Measurements from ENCODE around the gene TAS2R14.

DNA sequence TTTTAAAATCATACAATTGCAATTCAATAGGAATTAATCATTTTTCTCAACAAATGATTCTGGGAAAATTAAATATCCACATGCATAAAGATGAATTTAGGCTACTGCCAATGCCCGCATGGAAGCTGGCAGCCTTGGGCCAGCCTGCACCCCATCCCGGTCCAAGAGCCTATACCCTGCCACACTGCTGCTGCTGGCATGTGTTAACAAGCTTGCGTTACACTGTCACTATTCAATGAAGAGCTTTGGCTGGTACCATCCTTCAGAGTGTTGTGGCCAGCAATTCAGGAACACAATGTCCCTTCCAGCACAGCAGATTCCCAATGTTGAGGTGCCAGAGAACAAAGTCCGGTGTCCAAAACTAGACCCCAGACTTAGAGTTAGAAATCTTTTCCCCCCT, 13.6 kb upstream of the TAS2R14 start:
- TF ChIP-seq, protein P1, sequence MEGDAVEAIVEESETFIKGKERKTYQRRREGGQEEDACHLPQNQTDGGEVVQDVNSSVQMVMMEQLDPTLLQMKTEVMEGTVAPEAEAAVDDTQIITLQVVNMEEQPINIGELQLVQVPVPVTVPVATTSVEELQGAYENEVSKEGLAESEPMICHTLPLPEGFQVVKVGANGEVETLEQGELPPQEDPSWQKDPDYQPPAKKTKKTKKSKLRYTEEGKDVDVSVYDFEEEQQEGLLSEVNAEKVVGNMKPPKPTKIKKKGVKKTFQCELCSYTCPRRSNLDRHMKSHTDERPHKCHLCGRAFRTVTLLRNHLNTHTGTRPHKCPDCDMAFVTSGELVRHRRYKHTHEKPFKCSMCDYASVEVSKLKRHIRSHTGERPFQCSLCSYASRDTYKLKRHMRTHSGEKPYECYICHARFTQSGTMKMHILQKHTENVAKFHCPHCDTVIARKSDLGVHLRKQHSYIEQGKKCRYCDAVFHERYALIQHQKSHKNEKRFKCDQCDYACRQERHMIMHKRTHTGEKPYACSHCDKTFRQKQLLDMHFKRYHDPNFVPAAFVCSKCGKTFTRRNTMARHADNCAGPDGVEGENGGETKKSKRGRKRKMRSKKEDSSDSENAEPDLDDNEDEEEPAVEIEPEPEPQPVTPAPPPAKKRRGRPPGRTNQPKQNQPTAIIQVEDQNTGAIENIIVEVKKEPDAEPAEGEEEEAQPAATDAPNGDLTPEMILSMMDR (IDR thresholded peaks at IDR 0.05; ENCODE audit: poor library complexity, severe bottlenecking) = no peak
- TF ChIP-seq EZH2 (IDR thresholded peaks at IDR 0.05; ENCODE audit: borderline replicate concordance, insufficient read depth, low read length, poor library complexity, severe bottlenecking) (no peak), SMC3 (conservative IDR thresholded peaks at IDR 0.05; ENCODE audit: poor library complexity) (no peak)

Measured in neural cell (in vitro differentiated cells).